ENCODE measurements around the gene RELN.

DNA sequence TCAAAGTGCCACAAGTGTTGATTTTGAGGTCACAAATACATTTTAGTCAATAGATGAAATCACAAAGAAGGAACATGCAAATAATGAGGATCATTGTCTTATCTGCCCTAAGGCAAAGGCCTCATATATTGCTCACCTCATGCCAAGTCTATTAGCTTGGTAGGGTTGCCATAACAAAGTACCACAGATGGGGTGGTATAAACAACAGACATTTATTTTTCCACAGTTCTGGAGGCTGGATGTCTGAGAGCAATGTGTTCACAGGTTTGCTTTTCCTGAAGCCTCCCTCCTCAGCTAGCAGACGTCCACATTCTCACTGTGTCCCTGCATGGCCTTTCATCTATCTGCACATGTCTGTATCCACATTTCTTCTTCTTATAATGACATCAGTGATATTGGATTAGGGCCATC is 59.6 kb downstream of the RELN start:
- TF ChIP-seq, protein P1, sequence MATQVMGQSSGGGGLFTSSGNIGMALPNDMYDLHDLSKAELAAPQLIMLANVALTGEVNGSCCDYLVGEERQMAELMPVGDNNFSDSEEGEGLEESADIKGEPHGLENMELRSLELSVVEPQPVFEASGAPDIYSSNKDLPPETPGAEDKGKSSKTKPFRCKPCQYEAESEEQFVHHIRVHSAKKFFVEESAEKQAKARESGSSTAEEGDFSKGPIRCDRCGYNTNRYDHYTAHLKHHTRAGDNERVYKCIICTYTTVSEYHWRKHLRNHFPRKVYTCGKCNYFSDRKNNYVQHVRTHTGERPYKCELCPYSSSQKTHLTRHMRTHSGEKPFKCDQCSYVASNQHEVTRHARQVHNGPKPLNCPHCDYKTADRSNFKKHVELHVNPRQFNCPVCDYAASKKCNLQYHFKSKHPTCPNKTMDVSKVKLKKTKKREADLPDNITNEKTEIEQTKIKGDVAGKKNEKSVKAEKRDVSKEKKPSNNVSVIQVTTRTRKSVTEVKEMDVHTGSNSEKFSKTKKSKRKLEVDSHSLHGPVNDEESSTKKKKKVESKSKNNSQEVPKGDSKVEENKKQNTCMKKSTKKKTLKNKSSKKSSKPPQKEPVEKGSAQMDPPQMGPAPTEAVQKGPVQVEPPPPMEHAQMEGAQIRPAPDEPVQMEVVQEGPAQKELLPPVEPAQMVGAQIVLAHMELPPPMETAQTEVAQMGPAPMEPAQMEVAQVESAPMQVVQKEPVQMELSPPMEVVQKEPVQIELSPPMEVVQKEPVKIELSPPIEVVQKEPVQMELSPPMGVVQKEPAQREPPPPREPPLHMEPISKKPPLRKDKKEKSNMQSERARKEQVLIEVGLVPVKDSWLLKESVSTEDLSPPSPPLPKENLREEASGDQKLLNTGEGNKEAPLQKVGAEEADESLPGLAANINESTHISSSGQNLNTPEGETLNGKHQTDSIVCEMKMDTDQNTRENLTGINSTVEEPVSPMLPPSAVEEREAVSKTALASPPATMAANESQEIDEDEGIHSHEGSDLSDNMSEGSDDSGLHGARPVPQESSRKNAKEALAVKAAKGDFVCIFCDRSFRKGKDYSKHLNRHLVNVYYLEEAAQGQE (IDR thresholded peaks at IDR 0.05; ENCODE audit: insufficient read depth in 1 of 2, low read depth in 2 of 2, low read length in 1 of 2): no peak
- TF ChIP-seq CTCF (IDR thresholded peaks at IDR 0.05) (no peak), POLR2AphosphoS5 (IDR thresholded peaks at IDR 0.05; ENCODE audit: low read depth, low read length) (no peak)

Data from Panc1 (cell line).